HG02571 (cell line): ENCODE data around the gene PNLIPRP3.

Experiments
- ATAC-seq: cut with Tn5 transposase; IDR thresholded peaks from one replicate; pipeline ENCODE4 v1.9.1; 2021; ENCODE audit warnings: mild to moderate bottlenecking, moderate library complexity; ENCODE audit not compliant: unreplicated experiment

PNLIPRP3 gene

DNA sequence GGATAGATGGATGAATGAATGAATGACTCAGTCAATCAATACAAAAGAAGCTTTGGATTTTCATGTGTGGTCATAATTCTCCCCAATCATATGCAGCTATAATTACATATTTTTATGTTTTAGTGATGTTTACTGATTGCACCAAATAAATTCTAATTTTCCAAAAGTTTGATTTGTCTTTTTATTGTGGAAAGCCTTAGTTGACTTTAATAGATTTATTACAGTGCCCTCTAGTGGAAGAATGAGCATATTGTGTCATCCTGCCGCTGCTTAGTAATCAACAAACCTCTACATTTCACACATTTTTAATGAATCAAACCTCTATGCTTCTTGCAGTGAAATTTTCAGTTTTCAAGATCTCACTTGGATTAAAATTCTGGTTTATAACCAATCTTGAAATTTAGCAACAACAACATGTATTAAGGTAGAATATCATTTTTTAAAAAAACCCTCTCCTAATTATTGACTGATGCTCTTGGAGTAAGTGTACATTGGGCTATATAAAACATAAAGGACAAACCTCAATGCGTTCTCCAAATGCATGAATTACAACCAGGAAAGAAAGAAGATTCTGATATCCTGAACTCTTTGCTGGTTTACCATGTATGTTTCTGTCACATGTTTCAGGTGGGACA is 62.5 kb downstream of the PNLIPRP3 start:
- no peak for ATAC-seq

DNA sequence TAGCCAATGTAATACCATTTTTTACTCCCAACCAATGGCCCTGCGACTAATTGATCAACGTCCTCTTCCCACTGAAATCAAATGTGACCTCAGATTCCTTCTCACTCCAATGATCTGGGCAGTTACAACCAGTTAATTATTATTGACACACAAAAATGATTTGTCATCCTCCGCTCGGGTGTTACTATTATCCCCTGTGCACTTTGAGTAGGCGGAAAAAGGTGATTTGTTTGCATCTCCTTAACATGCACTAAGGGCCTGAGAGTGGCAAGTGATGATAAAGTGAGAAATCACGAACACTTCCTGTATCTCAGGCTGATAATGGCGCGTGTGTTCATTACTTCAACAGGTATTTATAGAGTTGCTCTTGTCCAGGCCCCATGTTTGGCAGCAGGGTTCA is 77.1 kb downstream of the PNLIPRP3 start:
- ATAC-seq, result no peak

GRCh38 chr10:116510565-116510964 is 82.9 kb downstream of the PNLIPRP3 start:
- ATAC-seq, result no peak

DNA sequence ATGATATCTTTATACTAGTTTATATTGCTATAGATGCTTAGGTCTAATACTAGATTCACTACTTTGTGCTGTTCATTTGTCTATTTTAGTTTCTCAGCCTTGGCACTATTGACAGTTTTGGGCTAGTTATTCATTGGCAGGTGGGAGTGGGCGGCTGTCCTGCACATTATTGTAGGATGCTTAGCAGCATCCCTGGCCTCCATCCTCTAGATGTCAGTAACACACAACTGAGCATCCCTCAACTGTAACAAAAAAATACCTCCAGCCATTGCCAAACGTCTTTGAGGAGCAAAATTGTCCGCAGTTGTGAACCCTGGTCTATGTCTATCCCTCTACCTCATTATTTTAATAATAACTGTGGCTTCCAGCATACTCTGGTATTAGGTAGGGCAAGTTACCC is 83.7 kb downstream of the PNLIPRP3 start:
- ATAC-seq, result no peak

DNA sequence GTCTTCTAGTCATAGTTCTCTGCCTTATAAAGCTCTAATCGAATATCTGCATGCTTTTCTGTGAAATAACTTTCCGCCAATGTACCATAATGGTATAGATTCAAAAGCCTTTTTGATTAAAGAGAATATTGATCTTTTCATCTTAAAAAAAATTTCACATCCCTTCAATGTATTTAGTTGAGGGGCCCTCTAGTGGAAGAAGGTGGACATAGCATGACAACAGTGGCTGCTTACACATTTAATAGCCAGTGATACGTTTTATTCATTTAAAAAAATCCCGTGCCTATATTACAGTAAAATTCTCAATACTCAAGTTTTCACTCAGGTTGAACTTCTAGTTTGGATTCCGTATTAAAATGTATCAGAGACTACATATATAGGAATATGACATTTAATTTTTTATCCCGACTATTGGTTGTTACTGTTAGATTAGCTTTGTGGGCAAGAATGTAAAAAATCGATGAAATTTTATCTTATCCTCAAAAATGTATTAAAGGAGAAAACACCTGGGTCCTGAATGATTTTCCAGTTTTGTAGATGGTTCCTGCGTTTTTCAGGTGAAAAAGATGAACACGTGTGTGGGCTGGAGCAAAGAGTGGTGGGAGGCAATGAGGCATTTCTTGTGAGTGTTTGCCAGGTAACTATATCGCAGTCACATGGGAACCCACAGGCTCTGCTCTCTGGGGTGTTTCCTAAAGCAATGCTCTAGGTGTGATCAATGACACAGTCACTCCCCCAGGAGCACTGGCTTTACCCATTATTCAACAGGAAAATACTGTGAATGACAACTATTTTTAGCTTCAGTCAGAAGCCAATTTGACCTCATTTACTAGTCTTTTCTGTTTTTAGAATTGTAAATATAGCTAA is 94.0 kb downstream of the PNLIPRP3 start:
- ATAC-seq, result peak; percentile 51

GRCh38 chr10:116522803-116523381 is 95.2 kb downstream of the PNLIPRP3 start:
- no peak for ATAC-seq

DNA sequence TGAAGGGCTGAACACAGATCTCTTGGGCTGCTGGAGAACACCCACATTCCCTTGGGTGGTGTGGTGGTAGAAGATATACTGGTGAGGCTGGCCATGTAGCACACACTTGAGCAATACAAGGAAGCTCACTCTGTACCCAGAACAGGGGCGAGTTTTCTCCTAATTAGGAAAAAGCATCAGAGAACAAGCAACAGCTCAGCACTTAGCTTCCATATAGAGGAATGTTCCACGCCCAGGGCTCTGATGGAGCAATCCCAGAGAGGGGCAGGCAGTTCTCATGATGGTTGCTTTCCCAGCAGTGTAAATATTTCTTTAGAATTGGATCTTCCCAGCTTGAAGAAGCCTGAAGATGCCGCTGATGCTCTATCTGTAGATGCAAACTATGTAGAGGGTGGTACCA is 97.1 kb downstream of the PNLIPRP3 start:
- ATAC-seq, result no peak

DNA sequence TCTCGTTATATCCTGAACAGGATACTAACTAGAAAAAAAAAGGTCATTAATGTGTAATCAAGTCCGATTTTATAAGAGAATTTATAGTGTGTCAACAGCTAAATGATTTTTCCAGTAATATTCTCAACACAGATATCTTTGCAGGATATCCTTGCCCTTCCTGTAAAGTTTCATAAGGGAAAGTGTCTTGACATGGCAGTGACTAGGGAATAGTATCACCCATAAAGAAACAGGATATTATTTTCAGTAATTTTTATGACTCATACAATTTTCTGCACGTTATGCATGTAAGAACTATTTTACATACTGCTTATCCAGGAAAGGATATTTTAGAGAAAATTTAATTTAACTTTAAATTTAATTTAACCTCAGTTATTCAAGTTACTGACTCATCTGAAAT is 98.6 kb downstream of the PNLIPRP3 start:
- no peak for ATAC-seq
